SKM-1 (cell line): ENCODE results near the gene PTGIS.
"Not testable (repeated sequence)": the region's sequence is repeated elsewhere in the genome, so short reads cannot be mapped to it uniquely, and the experiment has no call there.

Experiments
- DNase-seq: peaks from one replicate; lab custom pipeline; 2025; ENCODE audit not compliant: unreplicated experiment; lab: John Stamatoyannopoulos, UW

PTGIS gene

DNA sequence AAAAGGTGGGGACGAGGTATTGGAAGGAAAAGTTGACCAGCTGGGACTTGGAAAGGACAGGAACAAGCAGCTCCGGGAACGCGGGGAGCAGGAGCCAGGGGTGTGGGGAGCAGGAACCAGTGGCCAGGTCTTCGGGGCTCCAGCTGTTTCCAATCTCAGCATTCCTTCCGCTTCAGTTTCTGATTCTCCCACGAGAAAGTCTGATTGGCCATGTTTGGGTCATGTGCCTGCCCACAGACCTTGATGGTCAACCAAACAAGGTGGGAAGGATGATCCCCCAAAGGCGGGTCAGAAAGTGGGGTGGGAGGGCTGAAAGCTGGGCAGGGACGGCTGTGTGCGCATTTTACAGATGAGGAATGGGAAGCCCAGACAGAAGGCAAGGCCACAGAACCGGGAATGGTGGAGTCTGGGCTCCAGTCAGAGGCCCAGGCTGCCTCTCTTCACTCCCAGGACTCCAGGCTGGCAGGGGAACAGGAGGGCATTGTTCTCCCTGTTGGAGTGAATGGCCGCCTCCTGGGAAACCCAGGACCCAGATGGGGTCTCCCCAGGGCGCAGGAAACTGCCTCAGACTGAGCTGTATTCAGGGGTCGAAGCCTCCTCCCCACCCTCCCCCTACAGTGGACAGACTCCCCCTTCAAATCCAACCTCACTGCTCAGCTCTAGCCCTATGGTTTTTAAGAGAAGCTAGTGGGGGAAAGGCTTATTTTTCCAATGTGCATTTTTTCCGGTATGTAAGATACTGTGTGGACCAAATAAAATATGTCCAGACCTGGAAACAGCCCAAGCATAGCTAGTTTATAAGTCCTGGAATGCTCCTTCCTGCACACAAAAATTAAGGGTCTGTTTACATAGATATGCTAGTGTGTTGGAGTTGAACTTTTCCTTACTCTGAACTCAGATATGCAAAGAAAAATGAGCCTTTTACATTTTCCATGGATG lies 12.2 kb upstream of the PTGIS start:
- no peak for DNase-seq

DNA sequence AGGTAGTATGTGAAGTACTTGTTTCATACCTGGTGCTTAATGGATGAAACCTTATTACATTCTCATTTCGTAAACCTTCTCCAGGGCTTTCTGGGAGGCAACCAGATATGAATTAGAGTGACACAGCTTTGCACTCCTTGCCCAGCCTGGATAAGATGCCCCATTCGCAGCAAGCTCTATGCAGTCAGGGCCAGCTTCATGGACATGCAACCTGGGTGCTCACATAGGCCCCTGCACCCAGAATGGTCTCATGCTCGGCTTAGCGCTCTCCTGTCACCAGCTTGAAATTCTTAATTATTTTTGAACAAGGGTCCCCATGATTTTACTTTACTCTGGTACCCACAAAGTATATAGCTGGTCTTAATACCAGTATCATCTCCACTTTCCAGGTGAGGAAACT lies 11.3 kb upstream of the PTGIS start:
- DNase-seq: no peak

DNA sequence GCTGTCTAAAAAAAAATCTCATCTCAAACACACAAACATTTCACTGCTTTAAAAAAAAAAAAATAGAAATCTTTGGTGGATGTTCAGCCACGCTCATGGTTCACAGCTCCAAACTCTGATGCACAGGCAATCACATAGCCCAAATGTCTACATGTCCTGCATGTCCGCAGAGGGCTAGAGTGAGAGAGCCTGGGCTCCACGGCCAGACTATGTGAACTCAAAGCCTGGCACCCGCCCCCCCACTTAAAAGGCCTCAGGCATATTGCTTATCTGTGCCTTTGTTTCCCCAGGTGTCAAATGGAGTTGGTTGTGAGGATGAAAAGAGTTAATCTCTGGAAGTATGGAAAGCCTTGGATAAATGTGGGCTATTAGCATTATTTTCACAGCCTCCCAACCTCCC lies 10.5 kb upstream of the PTGIS start:
- DNase-seq: no peak

GRCh38 chr20:49575551-49576060 lies 7.7 kb upstream of the PTGIS start:
- DNase-seq: no peak

GRCh38 chr20:49573900-49574416 lies 6.0 kb upstream of the PTGIS start:
- DNase-seq: no peak

GRCh38 chr20:49572857-49573256 lies 4.9 kb upstream of the PTGIS start:
- DNase-seq: no peak

DNA sequence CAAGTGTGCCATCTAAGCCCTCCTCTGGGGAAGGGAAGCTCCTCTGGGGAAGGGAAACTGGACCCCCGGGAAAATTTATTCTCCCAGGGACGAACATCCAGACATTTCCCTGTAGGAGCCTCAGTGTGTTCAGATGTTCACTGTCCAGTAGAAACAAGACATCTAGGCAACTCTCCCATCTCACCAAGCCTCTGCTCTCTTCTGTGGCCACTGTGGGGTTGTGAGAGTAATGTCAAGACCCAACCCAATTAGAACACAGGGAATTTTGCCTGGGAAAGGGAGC lies 3.6 kb upstream of the PTGIS start:
- no peak for DNase-seq

- DNase-seq: no peak
Measured at GRCh38 chr20:49570828-49571552, 3.1 kb upstream of the PTGIS start.

GRCh38 chr20:49570161-49570827 lies 2.4 kb upstream of the PTGIS start:
- no peak for DNase-seq

- DNase-seq: no peak
Measured at GRCh38 chr20:49569411-49570115, 1.6 kb upstream of the PTGIS start.

DNA sequence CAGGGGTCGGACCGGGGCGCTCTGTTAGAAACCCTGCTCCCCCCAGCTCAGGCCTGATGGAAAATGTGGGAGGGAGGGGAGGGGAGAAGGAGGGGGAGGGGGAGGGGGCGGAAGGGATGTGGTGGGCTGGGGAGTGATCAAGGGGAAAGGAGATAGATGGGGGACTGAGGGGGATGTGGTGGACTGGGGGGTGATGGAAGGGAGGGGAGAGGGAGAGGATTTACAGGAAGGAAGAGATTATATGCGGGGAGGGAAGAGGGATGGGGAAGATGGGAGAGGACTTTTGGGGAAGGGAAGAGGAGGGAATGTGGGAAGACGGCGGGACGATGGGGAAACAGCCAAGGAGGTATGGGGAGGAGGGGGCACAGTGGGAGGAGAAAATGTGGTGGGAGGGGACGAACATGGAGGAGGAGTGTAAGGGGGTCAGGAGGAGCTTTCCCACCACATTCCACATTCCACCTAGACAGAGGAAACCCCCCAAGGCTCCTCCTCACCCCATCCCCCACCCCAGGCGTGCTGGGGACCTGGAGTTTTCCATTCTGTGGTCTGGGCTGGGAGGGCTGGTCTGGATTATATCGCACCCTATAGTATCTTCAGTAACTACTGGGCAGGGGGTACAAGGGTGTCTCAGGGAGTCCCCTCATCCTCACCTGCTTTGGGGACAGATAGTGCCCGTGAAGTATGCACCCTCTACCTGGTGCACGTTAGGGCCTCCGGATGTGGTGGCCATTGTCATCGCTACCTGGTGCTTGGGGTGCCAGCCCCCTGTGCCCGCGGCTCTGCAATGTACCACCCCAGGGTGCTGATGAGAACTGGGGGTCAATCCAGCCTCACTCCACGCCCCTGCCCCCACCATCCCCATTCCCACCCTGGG lies 578 bp upstream of the PTGIS start:
- no peak for DNase-seq

- no peak for DNase-seq
Measured at GRCh38 chr20:49566401-49567364, 1.3 kb downstream of the PTGIS start.

DNA sequence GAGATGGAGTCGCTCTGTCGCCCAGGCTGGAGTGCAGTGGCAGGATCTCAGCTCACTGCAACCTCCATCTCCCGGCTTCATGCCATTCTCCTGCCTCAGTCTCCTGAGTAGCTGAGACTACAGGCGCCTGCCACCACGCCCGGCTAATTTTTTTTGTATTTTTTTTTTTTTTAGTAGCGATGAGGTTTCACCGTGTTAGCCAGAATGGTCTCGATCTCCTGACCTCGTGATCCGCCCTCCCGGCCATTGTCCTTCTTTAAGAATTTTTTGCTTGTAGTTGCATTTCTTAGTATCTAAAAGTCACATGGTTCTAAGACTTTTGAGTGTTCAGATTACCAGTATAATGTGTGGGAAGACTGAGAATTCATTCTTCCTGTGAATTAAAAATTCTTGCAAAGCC lies 2.9 kb downstream of the PTGIS start:
- DNase-seq: not testable (repeated sequence)

- no peak for DNase-seq
Measured at GRCh38 chr20:49563015-49563980, 4.6 kb downstream of the PTGIS start.

- DNase-seq: no peak
Measured at GRCh38 chr20:49562311-49563014, 5.5 kb downstream of the PTGIS start.

GRCh38 chr20:49561806-49562205 lies 6.1 kb downstream of the PTGIS start:
- DNase-seq: no peak

DNA sequence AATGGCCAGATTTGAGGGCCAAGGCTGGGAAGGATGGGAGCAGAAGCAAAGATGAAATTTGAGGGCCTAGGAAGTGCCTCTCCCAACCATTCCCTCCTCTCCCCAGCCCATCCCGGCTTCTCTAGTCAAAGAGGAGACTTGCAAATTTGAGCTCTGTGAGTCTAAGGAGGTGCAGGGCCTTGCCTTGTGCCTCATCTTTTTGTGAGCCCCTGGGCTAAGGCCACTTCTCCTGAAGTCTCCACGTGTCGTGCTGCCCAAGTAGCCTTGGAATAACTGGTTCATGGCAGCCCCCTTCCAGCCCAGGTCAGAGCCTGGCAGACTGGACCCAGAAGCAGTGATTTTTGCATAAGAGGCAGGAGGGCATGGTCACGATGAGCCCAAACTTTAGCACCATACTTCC lies 6.7 kb downstream of the PTGIS start:
- no peak for DNase-seq
